Astrocyte of the spinal cord (primary cell): ENCODE results near the gene ABHD12.

Experiments
- DNase-seq: peaks from one replicate; pipeline ENCODE4 v3.0.0; 2011; ENCODE audit warnings: low read depth, low spot score
- H3K4me3 ChIP-seq: 2 replicates; pipeline ENCODE4 v1.5.1; 2011; ENCODE audit warnings: low read depth, mild to moderate bottlenecking, low read length, moderate library complexity
- CTCF ChIP-seq: IDR thresholded peaks from 2 replicates; pipeline ENCODE4 v1.5.1; 2012; ENCODE audit warnings: low read depth, mild to moderate bottlenecking, low read length, inconsistent platforms
- in situ Hi-C: cut with HindIII; loops from 2 replicates; pipeline ENCODE4 v1.10.0; 2017; ENCODE audit warnings: low sequenced_read_pairs

The ABHD12 gene

GRCh38 chr20:25346349-25346748 is 44.3 kb downstream of the ABHD12 start:
- TF ChIP-seq CTCF, result no peak
- no peak overlapping the region for H3K4me3 ChIP-seq
- in situ Hi-C loops, result no loop called here
- DNase-seq, result no peak

GRCh38 chr20:25345721-25346120 is 44.9 kb downstream of the ABHD12 start:
- in situ Hi-C loops, result no loop called here
- no peak overlapping the region for H3K4me3 ChIP-seq
- DNase-seq, result no peak
- TF ChIP-seq CTCF, result no peak

GRCh38 chr20:25344634-25345033 is 46.0 kb downstream of the ABHD12 start:
- no peak for TF ChIP-seq CTCF
- no peak overlapping the region for H3K4me3 ChIP-seq
- no peak for DNase-seq
- in situ Hi-C loops, result no loop called here

GRCh38 chr20:25341716-25342680 is 48.6 kb downstream of the ABHD12 start:
- DNase-seq, result peak; percentile 43
- TF ChIP-seq CTCF, result no peak
- H3K4me3 ChIP-seq, result no peak overlapping the region
- in situ Hi-C loops, result no loop called here

- no peak for TF ChIP-seq CTCF
- in situ Hi-C loops, result no loop called here
- no peak overlapping the region for H3K4me3 ChIP-seq
- no peak for DNase-seq
Measured at GRCh38 chr20:25340380-25340779, 50.3 kb downstream of the ABHD12 start.

GRCh38 chr20:25339608-25340007 is 51.0 kb downstream of the ABHD12 start:
- no peak overlapping the region for H3K4me3 ChIP-seq
- no peak for TF ChIP-seq CTCF
- in situ Hi-C loops, result no loop called here
- no peak for DNase-seq
